ENCODE measurements around the gene LKAAEAR1.
A peak's percentile ranks its signal among the peaks of the same experiment; 100 is the strongest.

The LKAAEAR1 gene

DNA sequence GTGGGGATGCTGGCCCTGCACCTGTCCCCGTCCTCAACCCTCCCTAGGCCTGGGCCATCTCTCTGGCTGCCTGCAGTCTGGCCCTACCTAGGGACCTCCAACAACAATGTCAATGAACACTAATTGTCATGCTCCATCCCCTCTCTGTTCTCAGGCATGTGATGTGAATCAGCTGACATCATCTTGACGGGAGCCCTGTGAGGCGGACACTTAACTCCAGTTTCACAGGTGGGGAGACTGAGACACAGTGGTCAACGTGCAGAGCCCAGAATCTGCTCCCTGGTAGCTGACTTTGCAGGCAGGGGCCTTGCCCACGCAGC lies 22.0 kb downstream of the LKAAEAR1 start:
- peak overlapping the region; percentile 75 for H3K4me3 ChIP-seq (ENCODE audit: low read length)
- DNase-seq (ENCODE audit: low read depth), result no peak
- TF ChIP-seq, protein P1, sequence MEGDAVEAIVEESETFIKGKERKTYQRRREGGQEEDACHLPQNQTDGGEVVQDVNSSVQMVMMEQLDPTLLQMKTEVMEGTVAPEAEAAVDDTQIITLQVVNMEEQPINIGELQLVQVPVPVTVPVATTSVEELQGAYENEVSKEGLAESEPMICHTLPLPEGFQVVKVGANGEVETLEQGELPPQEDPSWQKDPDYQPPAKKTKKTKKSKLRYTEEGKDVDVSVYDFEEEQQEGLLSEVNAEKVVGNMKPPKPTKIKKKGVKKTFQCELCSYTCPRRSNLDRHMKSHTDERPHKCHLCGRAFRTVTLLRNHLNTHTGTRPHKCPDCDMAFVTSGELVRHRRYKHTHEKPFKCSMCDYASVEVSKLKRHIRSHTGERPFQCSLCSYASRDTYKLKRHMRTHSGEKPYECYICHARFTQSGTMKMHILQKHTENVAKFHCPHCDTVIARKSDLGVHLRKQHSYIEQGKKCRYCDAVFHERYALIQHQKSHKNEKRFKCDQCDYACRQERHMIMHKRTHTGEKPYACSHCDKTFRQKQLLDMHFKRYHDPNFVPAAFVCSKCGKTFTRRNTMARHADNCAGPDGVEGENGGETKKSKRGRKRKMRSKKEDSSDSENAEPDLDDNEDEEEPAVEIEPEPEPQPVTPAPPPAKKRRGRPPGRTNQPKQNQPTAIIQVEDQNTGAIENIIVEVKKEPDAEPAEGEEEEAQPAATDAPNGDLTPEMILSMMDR (IDR thresholded peaks at IDR 0.05; ENCODE audit: insufficient read depth, low read depth, low read length, missing control alignments), result no peak

DNA sequence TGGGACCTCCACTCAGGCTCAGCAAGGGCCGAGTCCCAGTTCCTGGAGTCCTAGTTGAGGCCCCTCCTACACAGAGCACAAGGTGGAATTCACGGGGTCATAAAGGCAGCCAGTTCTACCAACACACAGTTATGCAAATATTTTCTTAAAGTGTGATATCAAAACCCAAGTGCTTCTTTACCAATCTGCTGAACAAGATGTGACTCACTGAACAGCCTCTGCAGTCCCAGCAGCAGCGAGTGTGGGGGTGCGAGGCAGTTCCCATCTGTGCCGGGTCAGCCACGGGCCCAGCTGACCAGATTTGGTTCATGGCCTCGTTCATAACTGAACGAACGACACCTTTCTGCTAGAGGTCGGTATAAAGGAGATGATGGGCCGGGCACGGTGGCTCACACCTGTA lies 25.7 kb downstream of the LKAAEAR1 start:
- TF ChIP-seq, protein P1 (IDR thresholded peaks at IDR 0.05; ENCODE audit: insufficient read depth, low read depth, low read length, missing control alignments), result no peak
- no peak for DNase-seq (ENCODE audit: low read depth)
- H3K4me3 ChIP-seq (ENCODE audit: low read length), result no peak overlapping the region

DNA sequence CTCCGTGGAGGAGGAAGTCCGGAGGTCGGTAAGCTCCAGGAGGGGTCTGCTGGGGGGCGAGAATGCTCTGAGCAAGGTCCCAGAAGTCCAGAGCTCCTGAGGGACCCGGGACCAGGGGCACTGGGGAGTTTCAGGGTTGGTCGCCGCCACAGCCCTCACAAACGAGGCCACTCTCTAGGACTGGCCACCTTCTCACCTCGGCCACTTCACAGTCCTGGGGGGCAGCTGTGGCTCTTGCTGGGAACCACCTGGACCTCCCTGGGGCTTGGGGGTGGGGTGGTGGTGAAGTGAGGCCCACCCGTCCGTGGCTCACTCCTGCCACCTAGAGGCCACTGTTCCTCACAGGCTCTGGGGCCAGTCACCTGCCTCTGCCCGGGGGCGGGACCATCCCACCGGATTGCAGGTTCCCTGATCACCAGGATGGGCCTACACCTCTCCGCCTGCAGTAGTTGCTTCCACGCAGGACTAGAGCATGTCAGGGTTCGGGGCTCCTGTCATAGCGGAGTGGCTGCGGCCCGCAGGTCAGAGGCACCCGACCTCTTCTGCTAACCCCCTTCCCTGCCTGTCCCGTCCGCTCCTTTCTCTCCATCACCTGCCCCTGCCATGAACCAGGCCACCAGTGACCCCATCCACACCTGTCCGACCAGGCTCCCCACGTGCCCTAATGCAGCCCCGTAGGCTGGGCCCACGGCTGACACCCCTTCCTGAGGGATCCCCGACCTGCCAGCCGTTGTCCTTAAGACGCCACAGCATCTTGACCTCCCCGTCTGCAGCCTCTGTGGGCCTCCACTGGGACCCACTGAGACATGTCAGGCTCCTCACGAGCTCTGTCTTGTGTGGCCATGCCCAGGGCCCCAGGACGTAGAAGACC lies 26.3 kb downstream of the LKAAEAR1 start:
- H3K4me3 ChIP-seq (ENCODE audit: low read length), result no peak overlapping the region
- TF ChIP-seq, protein P1 (IDR thresholded peaks at IDR 0.05; ENCODE audit: insufficient read depth, low read depth, low read length, missing control alignments), result peak; percentile 80
- DNase-seq (ENCODE audit: low read depth), result peak; percentile 71

DNA sequence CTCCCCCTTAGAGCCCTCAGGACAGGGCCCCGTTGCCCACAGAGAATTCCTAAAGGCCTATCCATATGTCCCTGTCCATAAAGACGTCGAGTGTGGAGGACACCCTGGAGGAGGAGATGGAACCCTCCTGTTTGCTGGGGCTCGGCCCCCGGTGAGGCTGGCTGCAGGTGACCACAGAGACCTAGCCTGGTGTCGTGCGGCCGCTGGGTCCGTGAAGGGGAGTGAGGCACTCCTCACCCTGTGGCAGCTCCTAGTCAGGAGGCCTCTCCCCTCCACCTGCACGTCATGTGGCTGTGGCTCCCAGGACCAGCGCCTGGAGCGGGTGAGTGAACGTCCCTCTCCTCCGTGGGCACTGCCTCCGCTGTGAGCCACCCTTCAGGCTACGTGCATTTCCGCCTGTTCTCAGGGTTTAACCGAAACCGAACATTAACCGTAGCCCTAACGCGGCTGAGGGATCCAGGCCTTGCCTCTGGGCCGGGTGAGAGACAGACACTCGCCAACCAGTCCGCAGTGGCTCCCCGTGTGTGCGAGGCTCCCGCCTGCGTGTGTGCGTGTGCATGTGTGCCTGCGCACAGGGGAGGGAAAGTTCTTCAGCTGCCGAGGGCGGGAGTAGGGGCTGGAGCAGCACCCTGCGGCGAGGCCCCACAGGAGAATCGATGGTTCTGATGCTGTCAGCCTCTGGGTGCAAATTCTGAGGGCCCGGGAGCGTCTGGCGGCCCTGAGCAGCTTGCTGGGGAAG lies 27.1 kb downstream of the LKAAEAR1 start:
- TF ChIP-seq, protein P1 (IDR thresholded peaks at IDR 0.05; ENCODE audit: insufficient read depth, low read depth, low read length, missing control alignments), result no peak
- H3K4me3 ChIP-seq (ENCODE audit: low read length), result no peak overlapping the region
- no peak for DNase-seq (ENCODE audit: low read depth)

DNA sequence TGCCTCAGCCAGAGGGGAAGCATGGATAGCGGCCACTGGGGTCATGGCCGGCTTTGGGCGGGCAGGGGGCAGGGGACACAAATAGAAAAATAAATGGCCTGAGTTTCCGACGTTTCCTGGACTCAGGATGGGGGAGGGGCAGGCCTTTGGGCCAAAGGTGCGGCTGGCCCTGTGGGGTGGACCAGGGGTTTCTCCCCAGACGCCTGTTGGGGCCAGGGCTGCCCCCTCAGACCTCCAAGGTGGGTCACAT lies 27.6 kb downstream of the LKAAEAR1 start:
- H3K4me3 ChIP-seq (ENCODE audit: low read length), result no peak overlapping the region
- TF ChIP-seq, protein P1 (IDR thresholded peaks at IDR 0.05; ENCODE audit: insufficient read depth, low read depth, low read length, missing control alignments), result no peak
- DNase-seq (ENCODE audit: low read depth), result no peak

DNA sequence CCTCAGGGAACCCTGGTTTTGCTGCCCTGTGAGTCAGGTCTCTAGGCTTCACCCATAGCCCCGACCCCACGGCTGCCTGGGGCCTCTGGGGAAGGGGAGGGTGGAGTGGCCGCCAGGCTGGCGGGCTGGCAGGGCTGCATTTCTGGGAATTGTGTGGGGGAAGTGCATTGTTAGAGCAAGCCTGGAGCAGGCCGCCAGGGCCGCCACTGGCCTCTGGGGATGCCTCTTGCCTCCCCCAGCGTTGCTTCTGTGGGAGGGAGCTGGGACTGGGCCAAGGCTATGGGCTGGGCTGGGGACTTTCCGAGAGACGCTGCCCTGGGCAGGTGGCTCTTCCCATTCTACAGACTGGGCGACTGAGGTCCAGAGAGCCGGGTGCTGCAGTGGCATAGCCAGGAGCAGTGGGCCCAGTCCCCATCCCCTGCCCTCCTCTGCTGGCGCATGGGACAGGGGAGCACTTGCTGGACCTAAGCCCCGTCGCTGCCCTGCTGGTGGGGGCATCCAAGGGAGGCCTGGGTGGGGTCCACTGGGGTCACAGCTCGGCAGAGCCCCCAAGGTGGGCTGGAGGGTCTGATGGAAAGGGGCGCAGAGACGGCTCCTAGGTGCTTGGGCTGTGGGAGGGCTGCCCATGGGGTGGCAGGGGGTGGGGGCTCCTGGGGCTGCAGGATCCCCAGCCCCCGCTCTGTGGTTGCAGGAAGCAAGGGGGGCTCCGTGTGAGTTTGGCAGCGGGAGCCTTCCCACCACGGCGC lies 28.1 kb downstream of the LKAAEAR1 start:
- TF ChIP-seq, protein P1 (IDR thresholded peaks at IDR 0.05; ENCODE audit: insufficient read depth, low read depth, low read length, missing control alignments), result no peak
- no peak for DNase-seq (ENCODE audit: low read depth)
- no peak overlapping the region for H3K4me3 ChIP-seq (ENCODE audit: low read length)

Data from epithelial cell of esophagus (primary cell).